SK-N-SH treated with all-trans-retinoic acid at 6 μM for 48 hours (cell line): ENCODE results near the gene CYS1.

Experiments
- BACH2 ChIP-seq: fragments of 250-450 bp; sonication (Bioruptor Pico); IDR thresholded peaks from 2 replicates; pipeline ENCODE4 v1.9.0; 2021; ENCODE audit warnings: mild to moderate bottlenecking, borderline replicate concordance
- OSR1 ChIP-seq: fragments of 250-450 bp; sonication (Bioruptor Pico); IDR thresholded peaks from 2 replicates; pipeline ENCODE4 v1.8.0; 2022; ENCODE audit warnings: moderate library complexity, mild to moderate bottlenecking, inconsistent platforms
- RARB ChIP-seq: fragments of 250-450 bp; sonication (Bioruptor Pico); IDR thresholded peaks from 2 replicates; pipeline ENCODE4 v1.8.0; 2021; ENCODE audit warnings: mild to moderate bottlenecking, moderate library complexity
- TOX ChIP-seq: fragments of 250-450 bp; sonication (Bioruptor Pico); IDR thresholded peaks from 2 replicates; pipeline ENCODE4 v1.8.0; 2021; ENCODE audit warnings: mild to moderate bottlenecking, moderate library complexity, borderline replicate concordance
- ZFP3 ChIP-seq: fragments of 250-450 bp; sonication (Bioruptor Pico); IDR thresholded peaks from 2 replicates; pipeline ENCODE4 v1.5.0; 2020; ENCODE audit warnings: mild to moderate bottlenecking, moderate library complexity
- ZFP30 ChIP-seq: fragments of 450-650 bp; formaldehyde crosslinking; IDR thresholded peaks from 2 replicates; pipeline ENCODE4 v1.5.0; 2022; ENCODE audit warnings: mild to moderate bottlenecking, moderate library complexity
- ZNF8 ChIP-seq: fragments of 450-650 bp; formaldehyde crosslinking; IDR thresholded peaks from 2 replicates; pipeline ENCODE4 v1.5.0; 2020; ENCODE audit warnings: mild to moderate bottlenecking, moderate library complexity
- TF ChIP-seq, protein P1 (sequence below): fragments of 250-450 bp; sonication (Bioruptor Pico); IDR thresholded peaks from 2 replicates; pipeline ENCODE4 v1.5.0; 2020; ENCODE audit warnings: mild to moderate bottlenecking, moderate library complexity
- TF ChIP-seq, protein P2 (sequence below): fragments of 250-450 bp; sonication (Bioruptor Pico); IDR thresholded peaks from 2 replicates; pipeline ENCODE4 v1.8.0; 2020; ENCODE audit warnings: mild to moderate bottlenecking, moderate library complexity, borderline replicate concordance
- TF ChIP-seq, protein P3 (sequence below): fragments of 250-450 bp; sonication (Bioruptor Pico); IDR thresholded peaks from 2 replicates; pipeline ENCODE4 v1.8.0; 2021; ENCODE audit warnings: low read depth, mild to moderate bottlenecking, moderate library complexity, borderline replicate concordance

DNA sequence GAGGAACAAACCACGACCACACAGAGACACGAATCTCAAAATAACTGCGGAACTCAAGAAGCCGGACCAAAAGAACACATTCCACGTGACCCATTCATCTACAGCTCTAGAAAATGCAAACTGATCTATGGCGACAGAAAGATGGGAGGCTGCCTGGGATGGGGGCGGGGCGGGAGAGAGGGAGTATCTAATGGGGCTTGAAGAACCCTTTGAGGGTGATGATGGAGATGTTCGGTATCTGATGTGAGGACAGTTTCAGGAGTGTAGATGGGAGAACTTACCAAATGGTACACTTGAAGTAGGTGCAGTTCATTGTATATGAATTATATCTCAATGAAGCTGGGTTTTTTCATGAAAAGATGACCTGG is 71.4 kb downstream of the CYS1 start:
- TF ChIP-seq ZNF8 (CRISPR knock-in tag), result no peak
- TF ChIP-seq, protein P1, sequence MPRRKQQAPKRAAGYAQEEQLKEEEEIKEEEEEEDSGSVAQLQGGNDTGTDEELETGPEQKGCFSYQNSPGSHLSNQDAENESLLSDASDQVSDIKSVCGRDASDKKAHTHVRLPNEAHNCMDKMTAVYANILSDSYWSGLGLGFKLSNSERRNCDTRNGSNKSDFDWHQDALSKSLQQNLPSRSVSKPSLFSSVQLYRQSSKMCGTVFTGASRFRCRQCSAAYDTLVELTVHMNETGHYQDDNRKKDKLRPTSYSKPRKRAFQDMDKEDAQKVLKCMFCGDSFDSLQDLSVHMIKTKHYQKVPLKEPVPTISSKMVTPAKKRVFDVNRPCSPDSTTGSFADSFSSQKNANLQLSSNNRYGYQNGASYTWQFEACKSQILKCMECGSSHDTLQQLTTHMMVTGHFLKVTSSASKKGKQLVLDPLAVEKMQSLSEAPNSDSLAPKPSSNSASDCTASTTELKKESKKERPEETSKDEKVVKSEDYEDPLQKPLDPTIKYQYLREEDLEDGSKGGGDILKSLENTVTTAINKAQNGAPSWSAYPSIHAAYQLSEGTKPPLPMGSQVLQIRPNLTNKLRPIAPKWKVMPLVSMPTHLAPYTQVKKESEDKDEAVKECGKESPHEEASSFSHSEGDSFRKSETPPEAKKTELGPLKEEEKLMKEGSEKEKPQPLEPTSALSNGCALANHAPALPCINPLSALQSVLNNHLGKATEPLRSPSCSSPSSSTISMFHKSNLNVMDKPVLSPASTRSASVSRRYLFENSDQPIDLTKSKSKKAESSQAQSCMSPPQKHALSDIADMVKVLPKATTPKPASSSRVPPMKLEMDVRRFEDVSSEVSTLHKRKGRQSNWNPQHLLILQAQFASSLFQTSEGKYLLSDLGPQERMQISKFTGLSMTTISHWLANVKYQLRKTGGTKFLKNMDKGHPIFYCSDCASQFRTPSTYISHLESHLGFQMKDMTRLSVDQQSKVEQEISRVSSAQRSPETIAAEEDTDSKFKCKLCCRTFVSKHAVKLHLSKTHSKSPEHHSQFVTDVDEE (CRISPR knock-in tag), result no peak
- no peak for TF ChIP-seq ZFP30 (CRISPR knock-in tag)
- TF ChIP-seq BACH2, result no peak
- TF ChIP-seq OSR1 (CRISPR knock-in tag), result no peak
- TF ChIP-seq, protein P2, sequence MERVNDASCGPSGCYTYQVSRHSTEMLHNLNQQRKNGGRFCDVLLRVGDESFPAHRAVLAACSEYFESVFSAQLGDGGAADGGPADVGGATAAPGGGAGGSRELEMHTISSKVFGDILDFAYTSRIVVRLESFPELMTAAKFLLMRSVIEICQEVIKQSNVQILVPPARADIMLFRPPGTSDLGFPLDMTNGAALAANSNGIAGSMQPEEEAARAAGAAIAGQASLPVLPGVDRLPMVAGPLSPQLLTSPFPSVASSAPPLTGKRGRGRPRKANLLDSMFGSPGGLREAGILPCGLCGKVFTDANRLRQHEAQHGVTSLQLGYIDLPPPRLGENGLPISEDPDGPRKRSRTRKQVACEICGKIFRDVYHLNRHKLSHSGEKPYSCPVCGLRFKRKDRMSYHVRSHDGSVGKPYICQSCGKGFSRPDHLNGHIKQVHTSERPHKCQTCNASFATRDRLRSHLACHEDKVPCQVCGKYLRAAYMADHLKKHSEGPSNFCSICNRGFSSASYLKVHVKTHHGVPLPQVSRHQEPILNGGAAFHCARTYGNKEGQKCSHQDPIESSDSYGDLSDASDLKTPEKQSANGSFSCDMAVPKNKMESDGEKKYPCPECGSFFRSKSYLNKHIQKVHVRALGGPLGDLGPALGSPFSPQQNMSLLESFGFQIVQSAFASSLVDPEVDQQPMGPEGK (CRISPR knock-in tag), result no peak
- TF ChIP-seq, protein P3, sequence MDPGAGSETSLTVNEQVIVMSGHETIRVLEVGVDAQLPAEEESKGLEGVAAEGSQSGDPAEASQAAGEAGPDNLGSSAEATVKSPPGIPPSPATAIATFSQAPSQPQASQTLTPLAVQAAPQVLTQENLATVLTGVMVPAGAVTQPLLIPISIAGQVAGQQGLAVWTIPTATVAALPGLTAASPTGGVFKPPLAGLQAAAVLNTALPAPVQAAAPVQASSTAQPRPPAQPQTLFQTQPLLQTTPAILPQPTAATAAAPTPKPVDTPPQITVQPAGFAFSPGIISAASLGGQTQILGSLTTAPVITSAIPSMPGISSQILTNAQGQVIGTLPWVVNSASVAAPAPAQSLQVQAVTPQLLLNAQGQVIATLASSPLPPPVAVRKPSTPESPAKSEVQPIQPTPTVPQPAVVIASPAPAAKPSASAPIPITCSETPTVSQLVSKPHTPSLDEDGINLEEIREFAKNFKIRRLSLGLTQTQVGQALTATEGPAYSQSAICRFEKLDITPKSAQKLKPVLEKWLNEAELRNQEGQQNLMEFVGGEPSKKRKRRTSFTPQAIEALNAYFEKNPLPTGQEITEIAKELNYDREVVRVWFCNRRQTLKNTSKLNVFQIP (CRISPR knock-in tag), result no peak
- TF ChIP-seq TOX (CRISPR knock-in tag), result no peak
- no peak for TF ChIP-seq RARB (CRISPR knock-in tag)
- TF ChIP-seq ZFP3 (CRISPR knock-in tag), result no peak
